ENCODE data around the gene USH2A. TPM values are rescaled to one million over a fixed set of nuclear protein-coding genes. Genes with fewer than 3 reads are reported as not detected.

The USH2A gene
- polyA plus RNA-seq, 3 donors: not detected

GRCh38 chr1:216075339-216075738, 347.9 kb downstream of the USH2A start:
- no CpG with 5 or more reads among the region's 3 CpGs for whole genome bisulfite sequencing (ENCODE audit: insufficient coverage)
- intact Hi-C loops (cut with micrococcal nuclease): no loop called here
- no peak for DNase-seq
- Mint-ChIP-seq H3K27ac (no peak overlapping the region), H3K4me3 (no peak overlapping the region), H3K36me3 (no peaks in the 10 kb centered on the region), H3K27me3 (ENCODE audit: low read depth in 3 of 3) (peaks cover 0 to 2% (median 0%) of the 10 kb centered on the region in 3 donors), H3K4me1 (no peaks in the 10 kb centered on the region), H3K9me3 (peaks cover 0 to 1% (median 0%) of the 10 kb centered on the region in 7 donors)
- no peak overlapping the region for H3K4me2 ChIP-seq (replicated peaks; ENCODE audit: extremely low read depth, low read length, poor library complexity, severe bottlenecking)
- H2AFZ ChIP-seq (ENCODE audit: insufficient read depth, low read depth, low read length, poor library complexity, severe bottlenecking): no peak overlapping the region
- H3K4me3 ChIP-seq (replicated peaks in 1 of 3; ENCODE audit: low read depth in 2 of 3, low read length in 3 of 3): no peak overlapping the region
- no peaks in the 10 kb centered on the region for H3K9me3 ChIP-seq (replicated peaks in 1 of 2; ENCODE audit: control insufficient read depth in 1 of 2, insufficient read depth in 1 of 2, low read length in 2 of 2)
- H3K36me3 ChIP-seq (replicated peaks in 1 of 2; ENCODE audit: control insufficient read depth in 1 of 2, insufficient read depth in 2 of 2, low read length in 2 of 2): no peaks in the 10 kb centered on the region
- no peaks in the 10 kb centered on the region for H3K79me2 ChIP-seq (ENCODE audit: insufficient read depth, low read length)
- no peaks in the 10 kb centered on the region for H4K20me1 ChIP-seq (ENCODE audit: insufficient read depth, low read length)
- H3K9ac ChIP-seq (ENCODE audit: insufficient read depth, low read length, poor library complexity, severe bottlenecking): no peak overlapping the region
- H3K27me3 ChIP-seq (ENCODE audit: control insufficient read depth in 2 of 2, insufficient read depth in 2 of 2, low read length in 2 of 2): no peaks in the 10 kb centered on the region
- no peak overlapping the region for H3K27ac ChIP-seq (ENCODE audit: low read depth in 1 of 2, low read length in 2 of 2)
- H3K4me1 ChIP-seq (ENCODE audit: control insufficient read depth in 1 of 2, insufficient read depth in 2 of 2, low read length in 2 of 2): no peaks in the 10 kb centered on the region
- TF ChIP-seq CTCF (IDR thresholded peaks at IDR 0.05): no peak

- Histone ChIP-seq H3K27ac (ENCODE audit: low read depth in 1 of 2, low read length in 2 of 2) (no peak overlapping the region), H3K9ac (ENCODE audit: insufficient read depth, low read length, poor library complexity, severe bottlenecking) (no peak overlapping the region), H3K27me3 (ENCODE audit: control insufficient read depth in 2 of 2, insufficient read depth in 2 of 2, low read length in 2 of 2) (no peaks in the 10 kb centered on the region), H2AFZ (ENCODE audit: insufficient read depth, low read depth, low read length, poor library complexity, severe bottlenecking) (no peak overlapping the region), H3K4me2 (replicated peaks; ENCODE audit: extremely low read depth, low read length, poor library complexity, severe bottlenecking) (no peak overlapping the region), H3K9me3 (replicated peaks in 1 of 2; ENCODE audit: control insufficient read depth in 1 of 2, insufficient read depth in 1 of 2, low read length in 2 of 2) (no peaks in the 10 kb centered on the region), H3K36me3 (replicated peaks in 1 of 2; ENCODE audit: control insufficient read depth in 1 of 2, insufficient read depth in 2 of 2, low read length in 2 of 2) (no peaks in the 10 kb centered on the region), H4K20me1 (ENCODE audit: insufficient read depth, low read length) (no peaks in the 10 kb centered on the region), H3K4me3 (replicated peaks in 1 of 3; ENCODE audit: low read depth in 2 of 3, low read length in 3 of 3) (no peak overlapping the region), H3K4me1 (ENCODE audit: control insufficient read depth in 1 of 2, insufficient read depth in 2 of 2, low read length in 2 of 2) (no peaks in the 10 kb centered on the region), H3K79me2 (ENCODE audit: insufficient read depth, low read length) (no peaks in the 10 kb centered on the region)
- WGBS (ENCODE audit: insufficient coverage): 84% methylated on average over 5 of the region's 8 CpGs
- H3K27me3 Mint-ChIP-seq (ENCODE audit: low read depth in 3 of 3): peaks cover 0 to 2% (median 0%) of the 10 kb centered on the region in 3 donors
- TF ChIP-seq CTCF (IDR thresholded peaks at IDR 0.05): no peak
- no peak for DNase-seq
- no peak overlapping the region for H3K27ac Mint-ChIP-seq
- no peak overlapping the region for H3K4me3 Mint-ChIP-seq
- no peaks in the 10 kb centered on the region for H3K9me3 Mint-ChIP-seq
- intact Hi-C loops (cut with micrococcal nuclease): no loop called here
- no peaks in the 10 kb centered on the region for H3K36me3 Mint-ChIP-seq
- no peaks in the 10 kb centered on the region for H3K4me1 Mint-ChIP-seq
Measured at GRCh38 chr1:216073793-216074595, 349.3 kb downstream of the USH2A start.
